HG02852 (cell line): ENCODE data around the gene DNAH2.

Experiments
- ATAC-seq: cut with Tn5 transposase; IDR thresholded peaks from one replicate; pipeline ENCODE4 v1.9.1; 2021; ENCODE audit warnings: mild to moderate bottlenecking, moderate library complexity; ENCODE audit not compliant: unreplicated experiment

DNAH2 gene

GRCh38 chr17:7703584-7704479 is 13.7 kb upstream of the DNAH2 start:
- no peak for ATAC-seq

DNA sequence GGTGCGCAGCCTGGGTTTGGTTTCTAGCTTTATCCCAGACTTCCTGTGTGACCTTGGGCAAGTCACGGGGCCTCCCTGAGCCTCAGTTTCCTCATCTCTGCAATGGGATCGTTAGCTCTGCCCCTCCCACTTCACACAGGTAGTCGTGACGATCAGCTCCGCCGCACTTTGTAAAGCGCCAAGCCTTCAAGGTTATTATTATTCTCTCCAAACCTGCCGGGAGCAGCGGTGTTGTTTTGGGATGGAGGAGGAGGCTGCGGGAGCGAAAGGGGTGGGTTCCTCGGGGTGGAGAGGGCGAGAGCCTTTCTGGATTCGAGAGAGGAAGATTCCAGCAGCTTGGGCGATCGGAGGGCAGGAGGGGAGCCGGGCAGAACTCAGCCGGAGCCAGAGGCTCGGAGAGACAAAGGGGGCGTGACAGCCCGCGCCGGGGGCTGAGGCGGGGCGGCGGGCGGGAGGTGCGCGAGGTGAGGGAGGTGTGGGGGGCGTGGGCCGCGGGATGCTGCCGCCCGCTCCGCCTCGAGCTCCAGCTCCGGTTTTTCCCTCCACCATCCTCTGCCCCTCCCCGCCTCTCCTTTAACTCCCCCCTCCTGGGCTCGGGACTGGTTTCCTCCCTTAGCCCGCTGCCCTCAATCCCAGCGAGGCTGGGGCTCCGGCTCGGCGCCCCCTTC is 12.8 kb upstream of the DNAH2 start, which contains the start of gene EFNB3:
EFNB3 (plus strand) TSS at position 602 of the 668 bp plus-strand sequence. CDS start 397 bp downstream, outside the sequence.
- no peak for ATAC-seq

- ATAC-seq, result no peak
These were observed 12.0 kb upstream of the DNAH2 start for GRCh38 chr17:7705269-7706255.

GRCh38 chr17:7706631-7707354 is 10.8 kb upstream of the DNAH2 start:
- ATAC-seq, result no peak

- no peak for ATAC-seq
These were observed 10.1 kb upstream of the DNAH2 start for GRCh38 chr17:7707446-7707845.

- no peak for ATAC-seq
These were observed 9.4 kb upstream of the DNAH2 start for GRCh38 chr17:7707858-7708750.

DNA sequence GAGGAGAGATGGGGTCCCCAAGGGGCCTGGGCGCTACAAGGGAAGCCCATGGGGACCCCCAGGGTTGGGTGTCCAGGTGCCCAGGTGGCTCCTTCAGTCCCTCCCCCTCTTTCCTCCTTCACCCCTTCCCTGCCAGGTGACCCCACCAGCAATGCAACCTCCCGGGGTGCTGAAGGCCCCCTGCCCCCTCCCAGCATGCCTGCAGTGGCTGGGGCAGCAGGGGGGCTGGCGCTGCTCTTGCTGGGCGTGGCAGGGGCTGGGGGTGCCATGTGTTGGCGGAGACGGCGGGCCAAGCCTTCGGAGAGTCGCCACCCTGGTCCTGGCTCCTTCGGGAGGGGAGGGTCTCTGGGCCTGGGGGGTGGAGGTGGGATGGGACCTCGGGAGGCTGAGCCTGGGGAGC is 8.5 kb upstream of the DNAH2 start:
- no peak for ATAC-seq

GRCh38 chr17:7710301-7710700 is 7.2 kb upstream of the DNAH2 start:
- no peak for ATAC-seq

DNA sequence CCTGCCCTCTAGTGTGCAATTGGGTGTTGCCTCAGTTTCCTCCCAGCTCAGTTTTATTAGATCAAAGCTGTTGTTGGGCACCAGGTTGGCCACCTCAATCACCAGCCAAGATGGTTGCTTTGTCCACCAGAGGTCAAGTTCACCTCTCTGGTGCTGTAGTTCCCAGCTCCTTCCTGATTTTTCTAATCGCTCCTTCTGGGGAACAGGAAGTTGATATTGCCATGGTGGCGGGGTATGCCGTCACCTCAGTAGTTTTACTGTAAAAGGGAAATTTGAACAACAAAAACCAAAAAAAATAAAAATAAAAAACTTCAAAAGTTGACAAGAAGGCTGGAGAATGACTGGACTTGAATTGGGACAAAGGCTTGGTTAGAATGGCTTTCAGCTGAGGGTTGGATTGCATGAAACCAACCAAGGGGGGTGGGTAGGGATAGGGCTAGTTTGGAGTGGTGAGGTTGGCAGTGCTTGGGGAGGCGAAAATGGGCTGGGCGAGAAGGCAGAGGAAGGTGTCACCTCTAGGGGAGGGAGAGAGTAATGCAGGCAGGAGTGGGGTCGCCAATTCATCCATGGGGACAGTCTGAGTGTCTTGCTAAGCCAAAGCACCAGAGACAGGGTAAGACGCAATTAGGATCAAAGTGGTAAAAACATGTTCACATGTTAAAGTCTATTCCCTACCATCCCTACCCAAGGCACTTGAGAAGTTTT is 6.3 kb upstream of the DNAH2 start:
- no peak for ATAC-seq

DNA sequence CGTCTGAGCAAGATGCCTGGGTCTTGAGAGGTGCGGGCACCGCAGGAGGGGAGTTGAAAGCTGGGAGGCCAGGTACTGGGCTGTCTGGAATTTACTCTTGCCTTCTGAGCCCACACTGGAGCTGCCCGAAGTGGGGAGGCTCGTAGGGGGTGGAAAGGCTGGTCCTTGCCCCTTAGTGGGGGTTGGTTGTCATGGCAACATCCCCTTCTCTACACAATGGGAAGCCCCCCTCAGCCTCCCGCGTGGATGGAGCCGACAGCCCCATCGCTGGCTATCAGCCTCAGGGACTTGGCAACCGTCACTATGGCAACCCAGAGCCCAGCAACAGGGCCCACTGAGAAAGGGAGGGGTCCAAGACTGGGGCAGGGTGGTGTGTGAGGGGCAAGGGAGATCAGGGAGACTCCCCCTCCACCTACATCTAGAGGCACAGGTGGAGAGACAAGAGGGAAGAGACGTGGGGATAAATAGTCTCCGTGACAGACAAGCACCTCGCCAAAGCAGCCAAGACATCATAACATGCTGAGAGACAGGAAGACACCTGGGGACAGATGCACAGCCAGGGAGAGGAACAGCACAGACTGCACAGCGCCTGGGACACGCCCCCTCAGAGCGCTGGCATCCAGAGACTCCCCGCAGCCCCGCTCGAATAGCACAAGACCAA is 5.3 kb upstream of the DNAH2 start:
- no peak for ATAC-seq

DNA sequence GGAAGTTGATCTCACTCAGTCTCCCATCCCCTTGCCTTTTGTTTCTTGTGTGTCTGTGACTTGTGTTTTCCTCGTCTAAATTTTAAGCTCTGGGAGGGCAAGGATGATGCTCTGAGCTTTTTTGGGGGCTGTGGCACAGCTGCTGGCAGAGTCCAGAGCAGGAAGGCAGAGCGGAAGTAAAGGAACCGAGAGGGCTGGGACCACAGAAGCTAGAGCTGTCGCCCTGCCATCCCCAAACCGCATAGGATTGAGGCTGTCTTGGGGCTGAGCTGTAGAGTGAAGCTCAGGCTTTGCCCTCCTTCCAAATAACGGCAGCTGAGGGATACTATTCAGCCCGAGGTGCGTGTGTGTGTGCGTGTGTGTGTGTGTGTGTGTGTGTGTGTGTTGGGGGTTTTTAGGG is 3.8 kb upstream of the DNAH2 start:
- ATAC-seq, result no peak

GRCh38 chr17:7714721-7715594 is 2.6 kb upstream of the DNAH2 start:
- no peak for ATAC-seq

DNA sequence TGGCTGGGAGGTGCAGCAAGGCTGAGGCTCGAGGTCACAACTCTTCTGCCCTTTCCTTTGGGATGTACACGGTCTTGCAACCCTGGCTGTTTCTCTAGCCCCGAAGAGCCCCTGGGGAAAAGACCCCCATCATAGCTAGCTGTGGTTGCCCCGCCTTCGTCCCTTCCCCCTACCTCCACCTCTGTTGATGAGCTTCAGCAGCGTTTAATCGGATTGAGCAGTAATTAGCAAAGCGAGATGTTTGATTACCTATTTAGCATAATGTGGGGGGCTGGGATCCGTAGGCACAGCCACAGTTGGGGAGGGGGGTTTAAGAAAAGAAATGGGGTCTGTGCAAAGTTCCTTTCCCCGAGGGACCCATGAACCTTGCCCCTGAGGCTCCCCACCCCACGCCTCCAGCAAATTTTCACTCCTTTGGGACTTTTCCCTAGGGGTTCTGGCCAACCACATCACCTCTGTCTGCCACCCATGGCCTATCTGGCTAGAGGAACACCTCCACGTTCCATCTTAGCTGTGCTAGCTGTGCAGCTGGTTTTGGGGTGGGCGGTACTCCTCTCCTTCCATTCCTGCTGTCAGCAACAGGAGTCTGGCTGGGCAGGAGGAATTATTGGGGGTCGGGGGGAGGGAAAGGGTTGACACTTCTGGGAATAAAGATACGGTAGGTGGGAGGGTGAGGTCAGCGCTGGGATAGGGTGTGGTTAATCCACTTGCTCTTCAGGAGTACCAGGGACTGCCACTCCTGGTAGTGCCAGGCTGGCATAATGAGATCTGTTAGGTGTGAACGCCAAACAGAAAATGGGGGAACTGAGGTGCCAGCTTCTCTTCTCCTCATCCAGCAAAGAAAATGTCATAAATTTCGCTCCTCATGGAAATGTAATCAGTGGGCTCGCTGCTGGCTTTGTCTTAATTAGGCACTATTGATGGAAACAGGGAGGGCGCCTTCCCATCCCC is 1.3 kb upstream of the DNAH2 start:
- no peak for ATAC-seq

- no peak for ATAC-seq
These were observed 309 bp downstream of the DNAH2 start for GRCh38 chr17:7717756-7718350.

DNA sequence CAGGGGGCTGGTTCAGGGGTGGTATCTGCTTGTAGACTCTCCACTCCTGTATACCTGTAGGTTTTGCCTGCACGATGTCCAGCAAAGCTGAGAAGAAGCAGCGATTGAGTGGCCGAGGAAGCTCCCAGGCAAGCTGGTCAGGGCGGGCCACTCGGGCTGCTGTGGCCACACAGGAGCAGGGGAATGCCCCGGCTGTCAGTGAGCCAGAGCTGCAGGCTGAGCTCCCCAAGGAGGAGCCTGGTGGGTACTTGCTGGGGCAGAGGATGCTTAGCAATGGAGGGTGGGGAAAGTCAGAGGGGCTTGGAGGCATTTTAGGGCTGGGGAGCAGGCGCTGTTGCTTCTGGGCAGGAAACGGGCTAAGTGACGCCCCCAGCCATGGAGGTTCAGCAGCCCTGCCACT is 2.1 kb downstream of the DNAH2 start:
- ATAC-seq, result no peak

DNA sequence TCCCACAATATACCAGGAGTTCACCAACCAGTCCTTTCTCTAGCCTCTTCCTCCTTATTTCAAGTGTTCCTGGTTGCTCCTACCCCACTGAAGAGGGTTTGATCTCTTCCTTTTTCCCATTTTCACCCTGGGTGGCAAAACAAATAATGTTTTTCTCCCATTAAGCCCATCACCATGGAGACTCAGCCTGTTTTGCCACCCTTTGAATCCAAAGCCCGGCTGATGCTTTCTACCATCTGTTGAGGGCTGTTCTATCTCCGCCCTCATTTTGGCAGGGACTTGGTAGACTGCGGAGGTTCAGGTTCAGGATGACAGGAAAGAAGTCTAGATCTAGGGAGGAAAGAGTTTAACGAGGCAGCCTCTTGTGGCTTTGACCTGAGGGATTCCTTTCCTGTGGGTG is 2.6 kb downstream of the DNAH2 start:
- no peak for ATAC-seq
